WI38 (cell line): ENCODE measurements around the gene INPP1.
"Not testable (repeated sequence)": the region's sequence is repeated elsewhere in the genome, so short reads cannot be mapped to it uniquely, and the experiment has no call there.

Source experiments
- H3K4me3 ChIP-seq: 2 replicates; pipeline ENCODE4 v1.5.1; 2011; ENCODE audit warnings: low read depth, mild to moderate bottlenecking, control low read depth, low read length
- TF ChIP-seq, protein P1 (sequence below): IDR thresholded peaks from 2 replicates; pipeline ENCODE4 v1.5.1; 2012; ENCODE audit warnings: low read depth, mild to moderate bottlenecking, control low read depth, low read length

INPP1 gene

DNA sequence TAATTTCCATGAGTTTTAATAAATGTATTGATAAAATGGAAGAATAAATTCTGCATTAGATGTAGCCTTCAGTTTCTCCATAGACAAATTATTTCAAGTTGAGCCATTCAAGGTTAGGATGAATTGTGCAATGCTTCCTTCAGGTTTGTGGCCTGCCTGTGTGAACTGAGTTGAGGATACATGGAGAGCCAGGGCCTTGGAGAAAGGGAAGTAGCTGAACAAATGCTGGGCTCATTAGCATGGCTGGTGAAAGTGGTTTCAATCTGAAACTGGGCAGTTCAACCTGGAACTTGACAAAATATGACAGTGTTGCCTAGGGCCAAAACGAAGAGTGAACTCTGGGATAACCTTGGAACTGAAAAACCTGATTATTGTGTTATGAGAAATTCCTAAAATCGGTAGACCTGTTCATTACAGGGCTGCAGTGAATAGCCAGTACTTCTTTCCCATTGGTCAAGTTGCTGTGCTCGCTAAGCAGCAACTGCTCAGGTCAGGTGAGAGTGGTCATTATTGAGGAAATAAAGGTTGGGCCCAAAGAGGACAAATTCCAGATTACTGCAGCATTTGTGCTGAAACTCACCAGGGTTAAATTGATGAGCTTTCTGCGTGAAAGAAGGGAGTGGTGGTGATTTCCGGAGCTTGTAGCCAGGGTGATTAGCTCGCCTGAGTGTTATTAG, 12.7 kb downstream of the INPP1 start:
- TF ChIP-seq, protein P1, sequence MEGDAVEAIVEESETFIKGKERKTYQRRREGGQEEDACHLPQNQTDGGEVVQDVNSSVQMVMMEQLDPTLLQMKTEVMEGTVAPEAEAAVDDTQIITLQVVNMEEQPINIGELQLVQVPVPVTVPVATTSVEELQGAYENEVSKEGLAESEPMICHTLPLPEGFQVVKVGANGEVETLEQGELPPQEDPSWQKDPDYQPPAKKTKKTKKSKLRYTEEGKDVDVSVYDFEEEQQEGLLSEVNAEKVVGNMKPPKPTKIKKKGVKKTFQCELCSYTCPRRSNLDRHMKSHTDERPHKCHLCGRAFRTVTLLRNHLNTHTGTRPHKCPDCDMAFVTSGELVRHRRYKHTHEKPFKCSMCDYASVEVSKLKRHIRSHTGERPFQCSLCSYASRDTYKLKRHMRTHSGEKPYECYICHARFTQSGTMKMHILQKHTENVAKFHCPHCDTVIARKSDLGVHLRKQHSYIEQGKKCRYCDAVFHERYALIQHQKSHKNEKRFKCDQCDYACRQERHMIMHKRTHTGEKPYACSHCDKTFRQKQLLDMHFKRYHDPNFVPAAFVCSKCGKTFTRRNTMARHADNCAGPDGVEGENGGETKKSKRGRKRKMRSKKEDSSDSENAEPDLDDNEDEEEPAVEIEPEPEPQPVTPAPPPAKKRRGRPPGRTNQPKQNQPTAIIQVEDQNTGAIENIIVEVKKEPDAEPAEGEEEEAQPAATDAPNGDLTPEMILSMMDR, result no peak

DNA sequence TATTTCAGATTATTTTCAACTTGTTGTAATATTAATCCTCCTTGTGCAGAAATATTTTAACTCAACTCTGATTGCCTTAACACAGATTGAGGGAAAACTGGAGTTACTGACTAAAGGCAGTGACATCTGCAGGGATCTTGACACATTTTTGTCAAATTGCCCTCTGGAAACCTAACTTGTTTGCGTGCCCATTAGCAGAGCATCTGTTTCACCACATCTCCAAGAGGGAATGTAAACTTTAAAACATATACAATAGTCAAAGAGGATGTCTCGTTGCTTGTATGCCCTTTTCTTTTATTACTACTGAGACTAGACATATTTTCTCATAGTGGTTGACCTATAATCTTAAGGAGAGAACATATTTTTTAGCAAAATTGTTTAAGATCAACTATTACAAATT, 14.2 kb downstream of the INPP1 start:
- TF ChIP-seq, protein P1, result no peak
- no peak overlapping the region for H3K4me3 ChIP-seq

More for the DNA sequence above, 12.7 kb downstream of the INPP1 start:
- no peak overlapping the region for H3K4me3 ChIP-seq

GRCh38 chr2:190358655-190359448, 15.5 kb downstream of the INPP1 start:
- H3K4me3 ChIP-seq, result not testable (repeated sequence)

DNA sequence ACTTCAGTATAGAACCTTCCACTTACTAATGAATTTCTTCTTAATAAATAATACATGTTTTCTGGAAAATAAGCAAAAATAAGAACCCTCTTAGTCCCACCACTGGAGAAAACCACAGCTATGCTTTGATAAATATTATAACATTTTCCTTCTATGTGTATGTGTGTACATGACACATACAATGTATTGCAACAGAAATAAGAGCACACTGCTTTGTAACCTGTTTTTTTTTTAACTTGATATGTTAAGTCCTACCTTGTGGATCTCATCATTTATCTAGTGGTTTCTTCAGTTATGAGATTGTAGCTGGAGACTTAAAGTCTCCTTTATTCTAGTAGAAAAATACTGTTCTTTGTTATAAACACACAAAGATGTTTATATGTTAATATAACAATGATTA, 17.2 kb downstream of the INPP1 start:
- TF ChIP-seq, protein P1, result no peak
- no peak overlapping the region for H3K4me3 ChIP-seq

GRCh38 chr2:190360965-190361364, 17.6 kb downstream of the INPP1 start:
- H3K4me3 ChIP-seq, result no peak overlapping the region
- TF ChIP-seq, protein P1, result no peak

DNA sequence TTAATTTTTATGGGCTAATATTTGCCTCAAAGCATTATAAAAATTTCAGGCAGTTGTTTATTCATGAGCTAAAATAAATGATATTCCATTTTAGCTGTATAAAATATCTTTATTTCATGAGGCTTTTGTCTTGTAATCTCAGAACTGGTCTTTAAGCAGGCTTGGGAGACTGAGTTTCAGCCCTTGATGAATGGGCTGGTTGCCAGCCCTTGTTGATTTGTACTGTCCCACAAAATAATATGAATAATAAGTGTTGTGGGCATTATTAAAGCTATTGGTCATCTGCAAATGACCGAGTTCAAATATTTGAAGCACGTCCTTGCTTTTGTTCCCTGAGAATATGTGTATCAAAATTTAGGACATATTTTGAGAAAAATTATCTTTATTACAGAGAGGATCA, 18.2 kb downstream of the INPP1 start:
- TF ChIP-seq, protein P1, result no peak
- no peak overlapping the region for H3K4me3 ChIP-seq

- H3K4me3 ChIP-seq, result no peak overlapping the region
- TF ChIP-seq, protein P1, result no peak
Measured at GRCh38 chr2:190362894-190363293, 19.5 kb downstream of the INPP1 start.
